SHP77 (cell line): ENCODE measurements around the gene UBL7.
"Not testable (repeated sequence)": the region's sequence is repeated elsewhere in the genome, so short reads cannot be mapped to it uniquely, and the experiment has no call there.

Experiments used
- DNase-seq, 2 experiments: peaks; one replicate each; lab custom pipeline; 2025; lab: John Stamatoyannopoulos, UW

Gene UBL7

DNA sequence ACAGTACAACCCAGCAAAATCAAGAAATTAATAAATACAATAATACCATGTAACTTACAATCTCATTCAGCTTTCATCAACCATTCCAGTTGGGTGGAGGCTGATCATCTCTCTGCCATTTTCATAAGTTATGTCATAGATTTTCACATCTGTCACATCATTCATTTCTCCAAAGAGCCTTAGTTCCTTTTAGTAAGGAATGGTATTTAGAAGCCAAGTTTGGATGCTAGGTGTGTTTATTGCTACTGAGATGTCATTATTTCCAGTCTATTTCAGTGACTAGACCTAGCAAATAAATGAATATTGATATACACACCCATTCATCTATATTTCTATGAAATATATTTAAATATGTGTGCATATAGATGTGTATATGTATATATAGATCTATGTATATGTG is 2.7 kb upstream of the UBL7 start:
- no peak for DNase-seq

GRCh38 chr15:74461847-74462511 is 1.0 kb upstream of the UBL7 start:
- no peak for DNase-seq

GRCh38 chr15:74460298-74460697 is 662 bp downstream of the UBL7 start:
- no peak for DNase-seq

DNA sequence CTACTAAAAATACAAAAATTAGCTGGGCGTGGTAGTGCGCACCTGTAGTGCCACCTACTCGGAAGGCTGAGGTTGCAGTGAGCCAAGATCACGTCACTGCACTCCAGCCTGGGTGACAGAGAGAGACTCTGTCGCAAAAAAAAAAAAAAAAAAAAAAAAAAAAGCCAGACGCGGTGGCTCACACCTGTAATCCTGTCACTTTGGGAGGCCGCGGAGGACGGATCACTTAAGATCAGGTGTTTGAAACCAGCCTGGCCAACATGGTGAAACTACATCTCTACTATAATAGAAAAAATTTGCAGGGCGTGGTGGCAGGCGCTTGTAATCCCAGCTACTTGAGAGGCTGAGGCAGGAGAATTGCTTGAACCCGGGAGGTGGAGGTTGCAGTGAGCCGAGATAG is 1.2 kb downstream of the UBL7 start:
- not testable (repeated sequence) for DNase-seq

DNA sequence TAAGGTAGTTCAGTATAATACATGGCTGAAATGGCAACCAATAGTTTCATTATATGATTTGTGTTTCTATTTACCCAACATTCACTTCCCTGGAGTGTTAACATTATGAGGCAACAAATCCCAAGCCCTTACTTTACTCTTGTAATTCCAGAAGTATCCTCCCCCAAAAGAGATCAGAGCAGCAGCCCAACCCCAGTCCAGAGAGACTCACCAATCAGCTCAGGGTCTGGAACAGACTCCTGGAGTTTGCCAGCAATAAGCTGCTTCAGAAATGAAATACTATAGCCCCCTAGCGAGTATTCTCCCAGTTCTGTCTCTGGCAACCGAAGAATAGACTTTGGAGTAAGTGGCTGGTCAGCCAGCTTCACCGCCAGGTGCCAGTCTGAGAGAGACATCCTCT is 2.5 kb downstream of the UBL7 start:
- DNase-seq: no peak

DNA sequence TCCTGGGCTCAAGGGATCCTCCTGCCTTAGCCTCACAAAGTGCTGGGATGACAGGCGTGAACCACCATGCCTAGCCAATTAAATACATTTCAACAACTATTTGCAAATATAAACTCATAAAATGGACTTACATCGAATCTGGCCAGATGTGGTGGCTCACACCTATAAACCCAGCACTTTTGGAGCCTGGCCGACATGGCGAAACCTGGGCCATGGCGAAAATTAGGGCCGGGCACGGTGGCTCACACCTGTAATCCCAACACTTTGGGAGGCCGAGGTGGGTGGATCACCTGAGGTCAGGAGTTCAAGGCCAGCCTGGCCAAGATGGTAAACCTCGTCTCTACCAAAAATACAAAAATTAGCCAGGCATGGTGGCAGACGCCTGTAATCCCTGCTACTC is 3.9 kb downstream of the UBL7 start:
- not testable (repeated sequence) for DNase-seq

GRCh38 chr15:74454764-74455500 is 6.0 kb downstream of the UBL7 start:
- no peak for DNase-seq

DNA sequence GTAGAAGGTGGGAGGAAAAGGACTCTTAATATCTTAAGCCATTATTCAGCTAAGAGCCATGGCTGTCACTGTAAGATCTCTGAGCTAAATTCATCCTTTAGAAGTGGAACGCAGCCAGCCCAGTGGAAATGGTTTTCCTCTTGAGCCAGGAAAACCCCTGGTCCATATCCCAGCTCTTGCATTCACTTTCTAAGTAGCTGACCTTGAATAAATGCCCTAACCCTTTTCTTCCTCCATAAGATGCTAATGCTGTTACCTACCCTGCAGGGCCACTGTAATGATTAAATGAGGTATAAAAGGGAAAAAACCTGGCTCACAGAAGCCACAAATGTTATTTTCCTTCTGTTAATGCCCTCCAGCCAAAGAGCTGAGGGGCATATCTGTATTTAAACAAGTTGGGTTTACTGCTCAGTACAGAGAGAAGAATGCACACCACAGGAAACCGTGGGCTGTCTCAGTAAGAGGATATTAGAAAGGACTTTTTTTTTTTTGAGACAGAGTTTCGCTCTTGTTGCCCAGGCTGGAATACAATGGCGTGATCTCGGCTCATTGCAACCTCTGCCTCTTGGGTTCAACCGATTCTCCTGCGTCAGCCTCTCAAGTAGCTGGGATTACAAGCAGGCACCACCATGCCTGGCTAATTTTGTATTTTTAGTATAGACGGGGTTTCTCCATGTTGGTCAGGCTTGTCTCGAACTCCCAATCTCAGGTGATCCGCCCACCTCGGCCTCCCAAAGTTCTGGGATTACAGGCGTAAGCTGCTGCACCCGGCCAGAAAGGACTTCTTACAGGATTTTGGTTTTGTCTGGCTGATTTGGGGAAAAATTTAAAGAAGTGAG is 6.8 kb downstream of the UBL7 start:
- DNase-seq: no peak

DNA sequence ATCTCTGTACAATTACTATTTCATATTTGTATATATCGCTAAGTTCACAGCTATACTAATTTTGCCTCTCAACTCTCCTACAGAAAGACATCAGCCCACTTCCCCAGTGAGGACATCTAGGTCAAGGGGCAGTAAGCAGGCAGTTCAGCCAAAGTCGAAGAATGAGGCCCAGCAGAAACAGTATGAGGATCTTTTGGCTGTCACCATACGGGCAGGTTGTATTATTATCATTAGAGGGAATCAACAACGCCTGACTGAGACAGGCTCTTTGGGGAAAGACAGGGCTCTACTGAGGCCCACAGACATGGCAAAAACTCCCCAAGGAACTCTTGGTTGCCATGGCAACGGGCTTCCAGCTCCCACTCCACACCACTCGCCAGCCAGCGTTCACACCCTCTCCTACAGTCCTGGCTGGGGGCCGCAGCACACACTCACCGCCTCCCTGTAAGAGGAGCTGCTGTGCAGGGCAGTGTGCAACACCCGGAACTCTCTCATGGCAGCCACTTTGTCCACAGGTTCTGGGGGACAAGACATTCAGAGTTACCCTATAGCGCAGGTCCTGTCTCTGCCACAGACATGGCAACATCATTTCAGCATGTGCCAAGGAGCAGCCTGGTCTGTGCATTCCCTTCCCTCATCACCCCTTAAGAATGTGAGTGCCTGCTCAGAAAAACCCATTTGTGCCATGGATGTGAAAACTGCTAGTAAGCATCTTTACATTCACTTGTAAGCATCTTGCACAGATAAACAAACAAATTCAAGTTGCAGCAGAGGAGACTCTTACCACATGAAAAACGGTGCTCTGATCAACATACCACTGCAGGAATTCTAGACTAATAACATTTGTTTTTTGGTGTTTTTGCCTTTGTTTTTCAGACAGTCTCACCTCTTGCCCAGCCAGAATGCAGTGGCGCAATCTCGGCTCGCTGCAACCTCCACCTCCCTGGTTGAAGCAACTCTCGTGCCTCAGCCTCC is 8.8 kb downstream of the UBL7 start:
- no peak for DNase-seq

- no peak for DNase-seq
Observed at GRCh38 chr15:74451322-74451721, 9.6 kb downstream of the UBL7 start.

GRCh38 chr15:74449643-74450205 is 11.2 kb downstream of the UBL7 start:
- no peak for DNase-seq

GRCh38 chr15:74449095-74449494 is 11.9 kb downstream of the UBL7 start:
- no peak for DNase-seq

GRCh38 chr15:74445816-74446763 is 14.9 kb downstream of the UBL7 start:
- no peak for DNase-seq

DNA sequence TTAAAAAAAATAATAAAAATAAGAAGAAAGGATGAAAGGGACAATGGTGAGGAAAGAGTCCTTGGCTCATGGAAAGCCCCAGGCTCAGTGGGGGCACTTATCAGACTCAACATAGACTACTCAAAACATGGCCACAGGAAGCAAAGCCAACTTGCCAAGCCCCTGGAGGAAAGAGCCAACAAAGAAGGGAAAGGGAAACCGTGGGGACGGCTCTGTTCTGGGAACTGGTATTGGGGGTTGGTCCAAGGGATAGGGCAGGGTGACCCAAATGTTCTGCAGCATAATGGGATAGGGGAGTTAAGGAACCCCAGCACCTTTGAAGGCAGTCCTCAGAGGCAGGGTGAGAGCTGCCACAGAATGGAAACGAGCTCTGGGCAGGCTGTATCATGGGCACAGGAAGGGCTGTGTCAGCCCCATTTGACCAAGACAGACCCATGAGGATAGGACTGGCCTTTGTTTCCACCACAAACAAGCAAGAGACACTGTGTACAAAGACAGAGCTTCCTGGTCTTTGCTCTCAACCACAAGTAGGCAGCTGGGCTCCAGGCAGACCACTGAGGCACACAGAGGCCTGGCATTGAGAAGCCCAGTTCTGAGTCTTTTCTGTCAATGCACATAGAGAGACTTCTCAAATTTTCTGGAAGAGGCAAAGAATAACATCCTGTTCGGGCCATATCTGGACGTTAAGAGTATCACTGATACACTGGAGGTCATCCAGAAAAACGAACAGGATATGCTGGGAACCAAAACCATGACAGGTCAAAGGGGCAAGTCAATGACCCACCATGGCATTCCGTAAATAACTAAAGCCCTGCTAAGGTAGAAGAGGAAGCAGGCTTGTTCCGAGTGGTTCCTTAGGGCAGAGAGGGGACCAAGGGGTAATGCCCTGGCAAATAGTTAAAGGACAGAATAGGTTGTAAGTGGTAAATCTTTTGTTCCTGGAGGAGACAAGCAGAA is 16.6 kb downstream of the UBL7 start:
- no peak for DNase-seq

GRCh38 chr15:74443100-74443909 is 17.7 kb downstream of the UBL7 start:
- no peak for DNase-seq

DNA sequence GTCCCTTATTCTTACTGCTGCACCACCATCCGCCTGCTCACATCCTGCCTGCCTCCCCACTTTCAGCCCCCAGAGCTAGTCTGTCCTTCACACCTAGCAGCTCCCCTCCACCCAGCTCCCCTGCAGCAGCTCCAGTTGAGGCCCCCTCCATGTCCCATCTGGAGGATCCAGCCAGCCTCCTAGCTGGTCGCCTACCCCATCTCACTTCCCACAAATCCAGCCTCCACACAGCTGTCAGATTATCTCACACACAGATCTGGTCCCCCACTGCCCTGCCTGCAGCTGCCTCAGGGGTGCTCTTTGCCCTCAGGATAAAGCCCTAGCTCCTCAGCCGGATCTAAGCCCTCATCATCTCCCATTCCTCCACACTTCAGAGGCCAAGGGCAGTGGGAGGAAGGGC is 18.4 kb downstream of the UBL7 start:
- DNase-seq: no peak

- DNase-seq: no peak
Observed at GRCh38 chr15:74442063-74442462, 18.9 kb downstream of the UBL7 start.
